ENCODE data around the gene AGPAT4. TPM values are rescaled to one million over a fixed set of nuclear protein-coding genes. Genes with fewer than 3 reads are reported as not detected.

The AGPAT4 gene
- total RNA-seq, 1 experiment from 2014 or later, result 9.2 TPM

- Histone ChIP-seq H3K27me3 (replicated peaks; ENCODE audit: control insufficient read depth, insufficient read depth, low read length) (no peaks in the 10 kb centered on the region), H3K4me3 (ENCODE audit: low read depth, low read length) (no peak overlapping the region), H3K9me3 (no peaks in the 10 kb centered on the region), H3K4me1 (no peaks in the 10 kb centered on the region), H3K36me3 (ENCODE audit: control insufficient read depth, insufficient read depth, low read length) (no peaks in the 10 kb centered on the region)
- Mint-ChIP-seq H3K36me3 (ENCODE audit: insufficient read depth, unreplicated experiment) (peaks cover 7% of the 10 kb centered on the region), H3K9me3 (ENCODE audit: unreplicated experiment) (peaks cover 11% of the 10 kb centered on the region), H3K27me3 (ENCODE audit: insufficient read depth, unreplicated experiment) (no peaks in the 10 kb centered on the region), H3K4me3 (ENCODE audit: unreplicated experiment) (no peak overlapping the region), H3K4me1 (ENCODE audit: low read depth, unreplicated experiment) (no peaks in the 10 kb centered on the region), H3K27ac (ENCODE audit: unreplicated experiment) (no peak overlapping the region)
- TF ChIP-seq, protein P1, sequence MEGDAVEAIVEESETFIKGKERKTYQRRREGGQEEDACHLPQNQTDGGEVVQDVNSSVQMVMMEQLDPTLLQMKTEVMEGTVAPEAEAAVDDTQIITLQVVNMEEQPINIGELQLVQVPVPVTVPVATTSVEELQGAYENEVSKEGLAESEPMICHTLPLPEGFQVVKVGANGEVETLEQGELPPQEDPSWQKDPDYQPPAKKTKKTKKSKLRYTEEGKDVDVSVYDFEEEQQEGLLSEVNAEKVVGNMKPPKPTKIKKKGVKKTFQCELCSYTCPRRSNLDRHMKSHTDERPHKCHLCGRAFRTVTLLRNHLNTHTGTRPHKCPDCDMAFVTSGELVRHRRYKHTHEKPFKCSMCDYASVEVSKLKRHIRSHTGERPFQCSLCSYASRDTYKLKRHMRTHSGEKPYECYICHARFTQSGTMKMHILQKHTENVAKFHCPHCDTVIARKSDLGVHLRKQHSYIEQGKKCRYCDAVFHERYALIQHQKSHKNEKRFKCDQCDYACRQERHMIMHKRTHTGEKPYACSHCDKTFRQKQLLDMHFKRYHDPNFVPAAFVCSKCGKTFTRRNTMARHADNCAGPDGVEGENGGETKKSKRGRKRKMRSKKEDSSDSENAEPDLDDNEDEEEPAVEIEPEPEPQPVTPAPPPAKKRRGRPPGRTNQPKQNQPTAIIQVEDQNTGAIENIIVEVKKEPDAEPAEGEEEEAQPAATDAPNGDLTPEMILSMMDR (IDR thresholded peaks at IDR 0.05; ENCODE audit: insufficient read depth in 1 of 2, low read depth in 1 of 2, low read length in 1 of 2, severe bottlenecking in 1 of 2, unreplicated experiment in 1 of 2), result no peak
- CTCF ChIA-PET, result no interaction called here
- POLR2A ChIA-PET, result no interaction called here
- intact Hi-C loops (cut with micrococcal nuclease; ENCODE audit: unreplicated experiment), result no loop called here
- no peak for DNase-seq
- no TSS peak for BruUV-seq (replicated peaks)
Observed at GRCh38 chr6:161189891-161190290, 84.0 kb downstream of the AGPAT4 start.

- no peaks in the 10 kb centered on the region for H3K4me1 Mint-ChIP-seq (ENCODE audit: low read depth, unreplicated experiment)
- Histone ChIP-seq H3K9me3 (no peaks in the 10 kb centered on the region), H3K4me3 (ENCODE audit: low read depth, low read length) (no peak overlapping the region), H3K4me1 (no peaks in the 10 kb centered on the region), H3K27me3 (replicated peaks; ENCODE audit: control insufficient read depth, insufficient read depth, low read length) (no peaks in the 10 kb centered on the region), H3K36me3 (ENCODE audit: control insufficient read depth, insufficient read depth, low read length) (no peaks in the 10 kb centered on the region)
- no peak overlapping the region for H3K4me3 Mint-ChIP-seq (ENCODE audit: unreplicated experiment)
- intact Hi-C loops (cut with micrococcal nuclease; ENCODE audit: unreplicated experiment), result no loop called here
- ChIA-PET CTCF (no interaction called here), POLR2A (no interaction called here)
- H3K27me3 Mint-ChIP-seq (ENCODE audit: insufficient read depth, unreplicated experiment), result no peaks in the 10 kb centered on the region
- TF ChIP-seq, protein P1 (IDR thresholded peaks at IDR 0.05; ENCODE audit: insufficient read depth in 1 of 2, low read depth in 1 of 2, low read length in 1 of 2, severe bottlenecking in 1 of 2, unreplicated experiment in 1 of 2), result no peak
- no TSS peak for BruUV-seq (replicated peaks)
- DNase-seq, result no peak
- H3K9me3 Mint-ChIP-seq (ENCODE audit: unreplicated experiment), result peaks cover 11% of the 10 kb centered on the region
- H3K27ac Mint-ChIP-seq (ENCODE audit: unreplicated experiment), result no peak overlapping the region
- peaks cover 7% of the 10 kb centered on the region for H3K36me3 Mint-ChIP-seq (ENCODE audit: insufficient read depth, unreplicated experiment)
Observed at GRCh38 chr6:161188547-161189465, 85.1 kb downstream of the AGPAT4 start.

DNA sequence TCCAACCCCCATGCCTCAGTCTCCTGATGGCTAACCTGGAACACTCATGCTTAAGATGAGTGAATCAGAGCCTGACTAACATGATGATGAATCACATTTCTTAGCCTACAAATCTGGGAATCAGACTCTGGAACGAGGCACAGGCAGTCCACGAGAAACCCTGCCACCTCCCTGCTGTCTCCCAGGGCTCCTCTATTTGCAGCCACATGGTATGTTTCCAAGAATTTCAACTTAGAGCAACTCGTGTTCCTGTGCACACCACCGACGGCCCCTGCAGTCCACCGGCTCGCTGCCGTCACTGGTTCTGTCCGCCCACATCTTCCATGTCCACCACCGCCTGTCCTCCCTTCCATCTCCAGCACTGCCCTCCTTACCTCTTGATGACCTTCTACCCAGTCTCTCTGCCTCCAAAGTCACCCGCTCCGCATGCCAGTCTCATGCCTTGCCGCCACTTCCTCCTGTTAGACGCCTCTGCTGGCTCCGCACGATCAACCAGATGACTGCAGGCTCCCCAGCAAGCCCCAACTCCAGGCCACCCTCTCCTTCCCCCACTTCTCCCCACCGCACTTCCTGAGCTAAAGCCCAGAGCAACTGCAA is 87.6 kb downstream of the AGPAT4 start:
- TF ChIP-seq, protein P1 (IDR thresholded peaks at IDR 0.05; ENCODE audit: insufficient read depth in 1 of 2, low read depth in 1 of 2, low read length in 1 of 2, severe bottlenecking in 1 of 2, unreplicated experiment in 1 of 2), result no peak
- intact Hi-C loops (cut with micrococcal nuclease; ENCODE audit: unreplicated experiment), result no loop called here
- Mint-ChIP-seq H3K4me1 (ENCODE audit: low read depth, unreplicated experiment) (no peaks in the 10 kb centered on the region), H3K9me3 (ENCODE audit: unreplicated experiment) (no peaks in the 10 kb centered on the region), H3K36me3 (ENCODE audit: insufficient read depth, unreplicated experiment) (peaks cover 7% of the 10 kb centered on the region), H3K4me3 (ENCODE audit: unreplicated experiment) (no peak overlapping the region), H3K27ac (ENCODE audit: unreplicated experiment) (no peak overlapping the region), H3K27me3 (ENCODE audit: insufficient read depth, unreplicated experiment) (no peaks in the 10 kb centered on the region)
- no peak for DNase-seq
- Histone ChIP-seq H3K4me1 (no peaks in the 10 kb centered on the region), H3K27me3 (replicated peaks; ENCODE audit: control insufficient read depth, insufficient read depth, low read length) (no peaks in the 10 kb centered on the region), H3K9me3 (no peaks in the 10 kb centered on the region), H3K4me3 (ENCODE audit: low read depth, low read length) (no peak overlapping the region), H3K36me3 (ENCODE audit: control insufficient read depth, insufficient read depth, low read length) (no peaks in the 10 kb centered on the region)
- ChIA-PET POLR2A (no interaction called here), CTCF (no interaction called here)
- no TSS peak for BruUV-seq (replicated peaks)
